Stimulated activated CD8-positive, alpha-beta memory T cell treated with anti-CD3 and anti-CD28 coated beads, Interleukin-7, amount 100 ng/mL, for 4 hours (primary cell): ENCODE data around the gene PCMT1.
"Not testable (repeated sequence)": the region's sequence is repeated elsewhere in the genome, so short reads cannot be mapped to it uniquely, and the experiment has no call there.

Experiments used
- DNase-seq, 2 donors: peaks; one replicate each; pipeline ENCODE4 v3.0.0-alpha.2; 2020; ENCODE audit warnings: low read depth in 2 of 2

PCMT1 gene

GRCh38 chr6:149750136-149750609, 632 bp downstream of the PCMT1 start:
- peak; percentile 19 to 44 for DNase-seq

- no peak for DNase-seq
Measured at GRCh38 chr6:149751239-149751638, 1.7 kb downstream of the PCMT1 start.

- DNase-seq = not testable (repeated sequence)
Measured at GRCh38 chr6:149751920-149752319, 2.4 kb downstream of the PCMT1 start.

- no peak for DNase-seq
Measured at GRCh38 chr6:149752600-149753373, 3.2 kb downstream of the PCMT1 start.

- DNase-seq = not testable (repeated sequence)
Measured at GRCh38 chr6:149753374-149753637, 3.8 kb downstream of the PCMT1 start.

- no peak for DNase-seq
Measured at GRCh38 chr6:149754548-149754947, 5.0 kb downstream of the PCMT1 start.

GRCh38 chr6:149755300-149756260, 6.0 kb downstream of the PCMT1 start:
- DNase-seq = no peak

GRCh38 chr6:149756261-149756636, 6.7 kb downstream of the PCMT1 start:
- DNase-seq = no peak

- no peak for DNase-seq
Measured at GRCh38 chr6:149761438-149761837, 11.9 kb downstream of the PCMT1 start.

GRCh38 chr6:149763866-149764265, 14.3 kb downstream of the PCMT1 start:
- DNase-seq = no peak

GRCh38 chr6:149766156-149766769, 16.7 kb downstream of the PCMT1 start:
- no peak for DNase-seq

GRCh38 chr6:149769676-149770075, 20.1 kb downstream of the PCMT1 start:
- DNase-seq = no peak

- no peak for DNase-seq
Measured at GRCh38 chr6:149771185-149771584, 21.6 kb downstream of the PCMT1 start.

- DNase-seq = no peak
Measured at GRCh38 chr6:149771925-149772324, 22.4 kb downstream of the PCMT1 start.

GRCh38 chr6:149777624-149778023, 28.1 kb downstream of the PCMT1 start:
- no peak for DNase-seq

- DNase-seq = no peak
Measured at GRCh38 chr6:149779644-149779963, 30.1 kb downstream of the PCMT1 start.

- DNase-seq = no peak
Measured at GRCh38 chr6:149781715-149782114, 32.2 kb downstream of the PCMT1 start.

- no peak for DNase-seq
Measured at GRCh38 chr6:149782337-149782736, 32.8 kb downstream of the PCMT1 start.

GRCh38 chr6:149783551-149783950, 34.0 kb downstream of the PCMT1 start:
- DNase-seq = no peak

GRCh38 chr6:149806127-149806526, 56.6 kb downstream of the PCMT1 start:
- no peak for DNase-seq

- DNase-seq = no peak
Measured at GRCh38 chr6:149809798-149810197, 60.3 kb downstream of the PCMT1 start.

- DNase-seq = no peak
Measured at GRCh38 chr6:149813351-149813750, 63.8 kb downstream of the PCMT1 start.

GRCh38 chr6:149815788-149816187, 66.2 kb downstream of the PCMT1 start:
- no peak for DNase-seq
